Activated CD4-positive, alpha-beta T cell treated with anti-CD3 and anti-CD28 coated beads, Interleukin-2, amount 10 ng/mL, durations not matched to agents 7 days and 5 days (primary cell): ENCODE data around the gene C5orf15. TPM values are rescaled to one million over a fixed set of nuclear protein-coding genes. Genes with fewer than 3 reads are reported as not detected.

Source experiments
- CTCF ChIA-PET: fragments of 350-600 bp; sonication (Branson Sonifier 250); formaldehyde crosslinking; loops from one replicate; lab custom pipeline; 2021; ENCODE audit warnings: antibody characterized with exemption; lab: Charles Lee
- POLR2A ChIA-PET: fragments of 350-600 bp; sonication (Branson Sonifier 250); formaldehyde crosslinking; loops from one replicate; lab custom pipeline; 2021; ENCODE audit warnings: antibody characterized with exemption; lab: Charles Lee
- DNase-seq: peaks from one replicate; pipeline ENCODE4 v3.0.0-alpha.2; 2020
- H3K27ac Mint-ChIP-seq: one replicate; pipeline ENCODE4 v1.8.0; 2021; ENCODE audit warnings: mild to moderate bottlenecking, moderate library complexity, mixed read lengths
- H3K27me3 Mint-ChIP-seq: one replicate; pipeline ENCODE4 v1.8.0; 2021; ENCODE audit warnings: mixed read lengths
- H3K36me3 Mint-ChIP-seq: one replicate; pipeline ENCODE4 v1.8.0; 2021; ENCODE audit warnings: low read depth, mixed read lengths
- H3K4me1 Mint-ChIP-seq: one replicate; pipeline ENCODE4 v1.8.0; 2021; ENCODE audit warnings: mixed read lengths
- H3K4me3 Mint-ChIP-seq: one replicate; pipeline ENCODE4 v1.8.0; 2021; ENCODE audit warnings: mild to moderate bottlenecking, moderate library complexity, mixed read lengths
- H3K9me3 Mint-ChIP-seq: one replicate; pipeline ENCODE4 v1.8.0; 2021; ENCODE audit warnings: mixed read lengths
- total RNA-seq, 2 experiments: library from RNA; stranded (reverse); gene quantifications; one replicate each; pipeline ENCODE4 v1.2.3, GENCODE V29; 2021

Gene C5orf15
- total RNA-seq, 2 experiments from 2014 or later, result 21.9 to 32.7 TPM

DNA sequence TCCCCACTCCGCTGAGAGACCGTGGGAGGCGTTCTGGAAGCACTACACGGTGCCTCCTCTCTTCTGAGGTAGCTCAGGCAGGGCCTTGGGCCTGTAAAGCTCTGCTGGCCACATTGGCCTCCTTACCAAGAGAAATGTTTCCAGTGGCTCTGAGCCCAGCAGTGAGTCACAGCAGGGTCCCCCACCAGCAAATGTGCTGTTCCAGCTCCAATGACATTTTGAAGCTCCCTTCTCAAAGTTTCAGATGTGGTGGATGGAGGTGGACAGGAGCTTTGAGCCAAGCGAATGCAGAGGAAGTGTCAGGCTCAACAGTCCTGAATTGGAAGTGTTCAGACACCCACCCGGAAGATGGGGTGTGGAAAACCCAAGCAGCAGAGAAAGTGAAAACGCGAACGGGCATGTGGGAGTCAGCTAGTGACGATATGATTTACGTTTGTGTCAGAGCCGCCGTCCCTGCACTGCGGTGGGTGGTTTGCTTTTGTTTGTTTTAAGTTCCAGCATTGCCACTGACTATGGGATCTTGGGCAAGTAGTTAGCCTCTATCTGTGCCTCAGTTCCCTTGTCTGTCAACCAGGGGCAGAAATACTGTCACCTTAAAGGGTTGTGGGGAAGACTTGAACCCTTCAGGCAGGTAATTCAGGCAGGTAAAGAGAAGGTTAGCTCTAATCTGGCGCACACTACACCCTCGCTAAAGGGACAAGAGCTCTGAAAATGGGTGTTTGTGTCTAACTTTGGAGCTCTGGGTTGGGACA is 38.2 kb downstream of the C5orf15 start:
- Mint-ChIP-seq H3K4me1 (peaks cover 21% of the 10 kb centered on the region), H3K9me3 (no peaks in the 10 kb centered on the region), H3K4me3 (peak overlapping the region; percentile 70), H3K27me3 (no peaks in the 10 kb centered on the region), H3K27ac (peak overlapping the region; percentile 94), H3K36me3 (no peaks in the 10 kb centered on the region)
- ChIA-PET CTCF (interaction anchor here (0.7 to 1.2 kb wide), 4 partner anchors 10 to 172 kb away, joined by 3 to 5 read pairs (median 3); no protein-coding TSS in a partner anchor), POLR2A (interaction anchor here (0.6 kb wide), 1 partner anchor 31 kb away, joined by 4 read pairs; no protein-coding TSS in a partner anchor)
- peak; percentile 63 for DNase-seq

DNA sequence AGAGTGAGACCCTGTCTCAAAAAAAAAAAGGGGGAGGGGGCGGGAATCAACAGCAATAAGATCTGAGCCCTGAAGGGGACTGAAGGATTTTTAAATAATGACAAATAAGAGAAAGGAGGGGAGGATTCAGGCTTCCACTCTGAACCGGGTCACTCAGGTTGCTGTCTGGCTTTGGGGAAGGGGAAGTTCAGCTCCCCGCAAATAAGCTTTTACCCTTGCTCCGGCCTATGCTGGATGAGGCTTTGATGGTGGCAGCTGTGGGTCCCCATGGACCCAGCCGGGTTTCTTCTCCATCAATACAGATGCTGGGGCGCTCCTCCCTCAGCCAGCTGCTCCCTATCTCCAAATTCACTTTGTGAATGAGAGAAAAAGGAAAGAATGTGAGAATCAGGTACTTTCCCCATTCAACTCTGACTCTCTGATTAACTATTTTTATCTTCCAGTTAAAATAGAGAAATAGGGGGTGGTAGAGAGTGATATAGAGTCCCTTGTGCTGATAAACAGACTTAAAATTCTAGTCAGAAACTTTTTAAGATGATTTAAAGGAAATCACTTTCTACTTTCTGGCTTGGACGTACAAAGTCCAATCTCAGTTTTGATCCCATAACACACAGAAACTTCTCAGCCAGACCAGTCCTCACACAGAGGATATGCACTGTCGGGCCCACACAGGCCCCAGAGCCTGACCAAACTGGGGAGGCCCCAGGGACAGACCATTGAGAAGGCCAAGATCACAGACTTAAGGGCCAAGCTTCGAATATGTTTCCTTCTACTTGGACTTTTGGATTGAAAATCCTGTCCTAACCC is 39.6 kb downstream of the C5orf15 start:
- peaks cover 4% of the 10 kb centered on the region for H3K27me3 Mint-ChIP-seq
- CTCF ChIA-PET, result interaction anchor here (0.6 to 1.4 kb wide), 2 partner anchors 9 to 59 kb away, joined by 3 read pairs; no protein-coding TSS in a partner anchor
- H3K4me3 Mint-ChIP-seq, result no peak overlapping the region
- H3K9me3 Mint-ChIP-seq, result no peaks in the 10 kb centered on the region
- H3K4me1 Mint-ChIP-seq, result peaks cover 21% of the 10 kb centered on the region
- no peaks in the 10 kb centered on the region for H3K36me3 Mint-ChIP-seq
- no peak for DNase-seq
- no peak overlapping the region for H3K27ac Mint-ChIP-seq
- POLR2A ChIA-PET, result no interaction called here

DNA sequence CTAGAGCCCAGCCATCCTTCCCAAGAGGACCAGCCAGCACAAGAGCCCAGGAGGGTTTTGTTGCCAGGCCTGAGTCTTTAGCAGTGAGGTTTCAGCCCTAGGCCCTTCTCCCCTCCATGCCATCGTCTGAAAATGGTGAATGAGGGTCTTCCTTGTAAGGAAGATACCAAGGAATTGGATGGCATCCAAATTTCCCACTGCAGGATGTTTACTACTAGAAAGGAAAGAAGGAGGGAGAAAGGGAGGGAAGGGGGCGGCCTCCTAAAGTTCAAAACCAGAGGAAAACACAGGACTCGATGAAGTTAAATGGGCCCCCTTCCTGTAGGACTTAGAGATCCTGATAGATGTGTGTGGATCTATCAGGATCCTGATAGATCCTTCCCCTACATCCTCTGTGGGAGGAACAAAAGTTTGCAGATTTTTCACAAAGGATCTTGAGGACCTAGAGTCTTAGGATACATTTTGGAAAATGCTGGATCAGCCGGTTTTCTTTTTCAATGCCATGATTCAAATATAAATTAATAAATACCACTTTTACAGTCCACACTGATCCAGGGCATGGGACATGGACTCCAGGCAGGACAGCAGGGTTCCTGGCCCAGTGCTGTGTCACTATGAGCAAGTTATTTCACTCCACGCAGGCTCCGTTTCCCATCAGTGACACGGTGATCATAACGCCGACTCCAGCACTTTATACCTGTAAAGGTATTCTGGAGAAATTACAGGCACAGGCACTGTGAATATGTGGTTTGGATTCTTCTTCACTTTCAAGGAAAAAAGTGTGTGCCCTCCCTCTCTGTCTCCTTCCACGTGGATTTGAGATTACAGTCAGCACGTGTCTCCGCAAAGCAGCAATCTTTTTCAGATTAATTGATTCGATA is 40.9 kb downstream of the C5orf15 start:
- H3K27ac Mint-ChIP-seq, result peak overlapping the region; percentile 11
- H3K4me3 Mint-ChIP-seq, result no peak overlapping the region

DNA sequence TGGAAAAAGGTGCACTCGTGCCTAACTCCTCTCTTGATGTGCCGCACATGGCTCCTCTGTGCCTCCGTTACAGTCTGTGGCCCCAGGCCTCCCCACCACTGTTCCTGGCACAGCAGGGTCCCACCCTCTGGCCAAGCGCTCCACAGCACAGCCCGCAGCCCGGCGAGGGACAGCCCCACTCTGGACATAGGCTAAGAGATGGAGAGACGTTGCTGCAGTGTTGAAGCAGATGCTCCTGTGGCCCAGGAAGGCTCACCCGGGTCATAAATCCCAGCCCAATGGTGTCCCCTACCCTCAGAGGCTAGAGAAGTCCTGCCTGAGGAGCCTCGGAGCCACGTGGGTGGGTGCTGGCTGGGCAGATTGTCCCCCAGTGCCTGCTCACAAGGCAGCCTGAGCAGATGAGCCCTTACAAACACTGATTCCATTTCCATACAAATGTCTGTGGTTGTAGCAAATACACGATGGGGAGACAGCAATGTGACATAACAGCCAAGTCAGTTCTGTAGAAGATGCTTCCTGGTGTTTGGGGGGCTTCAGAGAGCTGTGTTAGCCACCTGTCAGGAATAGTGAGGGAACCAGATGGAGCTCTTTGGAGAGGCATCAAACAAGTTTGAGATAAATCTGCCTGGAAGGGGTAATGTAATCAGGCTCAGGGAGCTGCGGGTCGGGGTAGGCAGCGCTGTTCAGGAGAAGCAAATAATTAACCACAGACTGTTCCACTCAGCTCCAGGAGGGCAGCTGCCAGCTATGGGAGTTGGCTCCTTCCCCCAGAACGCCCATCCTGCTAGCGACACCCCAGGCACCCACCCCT is 41.7 kb downstream of the C5orf15 start:
- ChIA-PET CTCF (interaction anchor here (0.7 kb wide), 1 partner anchor 11 kb away, joined by 3 read pairs; no protein-coding TSS in a partner anchor), POLR2A (no interaction called here)
- no peak overlapping the region for H3K27ac Mint-ChIP-seq
- no peak for DNase-seq
- peaks cover 21% of the 10 kb centered on the region for H3K4me1 Mint-ChIP-seq
- no peak overlapping the region for H3K4me3 Mint-ChIP-seq
- peaks cover 4% of the 10 kb centered on the region for H3K27me3 Mint-ChIP-seq
- no peaks in the 10 kb centered on the region for H3K9me3 Mint-ChIP-seq
- no peaks in the 10 kb centered on the region for H3K36me3 Mint-ChIP-seq

More for the DNA sequence above, 40.9 kb downstream of the C5orf15 start:
- no peaks in the 10 kb centered on the region for H3K9me3 Mint-ChIP-seq
- DNase-seq, result no peak
- peaks cover 21% of the 10 kb centered on the region for H3K4me1 Mint-ChIP-seq
- ChIA-PET POLR2A (no interaction called here), CTCF (interaction anchor here (0.7 kb wide), 1 partner anchor 11 kb away, joined by 3 read pairs; no protein-coding TSS in a partner anchor)
- peaks cover 4% of the 10 kb centered on the region for H3K27me3 Mint-ChIP-seq
- H3K36me3 Mint-ChIP-seq, result no peaks in the 10 kb centered on the region

DNA sequence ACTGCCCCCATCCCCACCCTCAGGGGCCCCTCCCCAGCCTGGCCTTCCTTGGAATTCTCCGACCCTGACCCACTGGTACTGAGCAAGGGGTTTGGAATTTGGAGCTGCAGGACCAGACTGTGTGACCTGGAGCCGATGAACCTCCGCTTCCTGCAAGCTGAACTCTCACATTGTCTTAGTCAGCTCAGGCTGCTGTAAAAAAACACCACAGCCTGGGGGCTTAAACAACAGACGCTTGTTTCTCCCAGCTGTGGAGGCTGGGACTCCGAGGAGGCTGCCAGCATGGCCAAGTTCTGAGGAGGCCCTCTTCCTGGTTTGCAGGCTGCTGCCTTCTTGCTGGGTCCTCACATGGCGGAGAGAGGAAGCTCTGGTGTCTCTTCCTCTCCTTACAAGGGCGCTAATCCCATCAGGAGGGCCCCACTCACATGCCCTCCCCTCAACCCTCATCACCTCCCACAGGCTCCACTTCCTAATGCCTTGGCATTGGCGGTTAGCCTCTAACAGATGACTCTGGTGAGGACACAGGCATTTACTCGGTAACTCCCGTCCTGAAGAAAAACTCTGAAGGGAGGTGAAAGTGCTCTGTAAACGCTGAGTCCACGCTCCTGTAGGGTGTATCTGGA is 42.4 kb downstream of the C5orf15 start:
- DNase-seq, result no peak
- H3K27ac Mint-ChIP-seq, result no peak overlapping the region
- peaks cover 14% of the 10 kb centered on the region for H3K4me1 Mint-ChIP-seq
- no peaks in the 10 kb centered on the region for H3K9me3 Mint-ChIP-seq
- ChIA-PET CTCF (no interaction called here), POLR2A (no interaction called here)
- peaks cover 4% of the 10 kb centered on the region for H3K27me3 Mint-ChIP-seq
- H3K4me3 Mint-ChIP-seq, result no peak overlapping the region
- H3K36me3 Mint-ChIP-seq, result no peaks in the 10 kb centered on the region

DNA sequence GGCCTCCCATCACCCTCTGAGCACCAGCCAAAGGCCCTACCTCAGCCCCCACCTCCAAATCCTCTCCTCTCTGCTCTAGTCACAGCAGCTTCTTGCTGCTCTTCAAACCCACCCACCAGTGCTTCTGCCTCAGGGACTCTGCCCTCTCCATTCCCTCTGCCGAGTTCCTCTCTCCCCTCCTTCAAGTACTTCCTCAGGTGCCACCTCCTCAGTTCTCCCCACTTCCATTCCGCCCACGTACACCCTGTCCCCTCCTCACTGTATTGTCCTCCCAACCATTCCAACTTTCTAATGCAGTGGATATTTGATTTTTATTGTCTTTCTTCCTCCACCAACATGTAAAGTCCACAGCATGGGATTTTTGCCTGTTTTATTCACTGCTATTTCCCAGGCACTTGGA is 43.2 kb downstream of the C5orf15 start:
- CTCF ChIA-PET, result no interaction called here
- Mint-ChIP-seq H3K27me3 (peaks cover 4% of the 10 kb centered on the region), H3K27ac (peak overlapping the region; percentile 47), H3K4me3 (no peak overlapping the region), H3K9me3 (no peaks in the 10 kb centered on the region), H3K4me1 (peaks cover 7% of the 10 kb centered on the region), H3K36me3 (no peaks in the 10 kb centered on the region)
- no peak for DNase-seq
- POLR2A ChIA-PET, result no interaction called here

DNA sequence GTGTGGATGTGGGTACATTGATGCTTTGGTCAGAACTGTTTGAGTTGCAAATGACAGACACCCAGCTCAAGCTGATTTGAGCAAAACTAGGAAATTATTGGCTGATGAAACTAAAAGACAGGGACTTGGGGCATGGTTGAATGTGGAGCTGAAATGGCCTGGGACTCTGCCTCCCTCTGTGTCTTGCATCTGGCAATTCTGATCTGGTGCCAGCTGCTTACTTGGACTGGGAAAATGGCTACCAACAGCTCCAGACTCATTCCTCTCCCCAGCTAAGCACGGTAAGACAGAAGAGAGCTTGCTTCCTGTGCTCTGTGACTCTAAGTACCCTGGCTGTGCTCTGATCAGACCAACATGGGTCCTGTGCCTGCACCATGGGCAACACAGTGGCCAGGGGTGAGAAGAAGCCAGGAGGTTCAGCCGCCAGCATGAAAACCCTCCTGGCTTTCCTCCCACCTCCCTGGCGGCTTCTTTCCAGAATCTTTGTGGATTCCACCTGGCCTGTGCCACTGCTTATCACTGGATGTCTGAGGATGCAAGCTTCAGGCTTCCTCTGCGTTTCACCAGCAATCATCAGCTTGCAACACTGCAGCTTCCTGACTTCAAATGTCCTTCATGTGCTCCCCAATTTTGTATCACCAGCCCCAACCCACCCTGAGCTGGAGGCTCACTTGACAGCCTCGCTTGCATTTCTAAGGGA is 44.1 kb downstream of the C5orf15 start:
- no peaks in the 10 kb centered on the region for H3K9me3 Mint-ChIP-seq
- no peaks in the 10 kb centered on the region for H3K36me3 Mint-ChIP-seq
- POLR2A ChIA-PET, result no interaction called here
- H3K4me1 Mint-ChIP-seq, result no peaks in the 10 kb centered on the region
- no peak overlapping the region for H3K27ac Mint-ChIP-seq
- peaks cover 4% of the 10 kb centered on the region for H3K27me3 Mint-ChIP-seq
- DNase-seq, result no peak
- H3K4me3 Mint-ChIP-seq, result no peak overlapping the region
- CTCF ChIA-PET, result no interaction called here

DNA sequence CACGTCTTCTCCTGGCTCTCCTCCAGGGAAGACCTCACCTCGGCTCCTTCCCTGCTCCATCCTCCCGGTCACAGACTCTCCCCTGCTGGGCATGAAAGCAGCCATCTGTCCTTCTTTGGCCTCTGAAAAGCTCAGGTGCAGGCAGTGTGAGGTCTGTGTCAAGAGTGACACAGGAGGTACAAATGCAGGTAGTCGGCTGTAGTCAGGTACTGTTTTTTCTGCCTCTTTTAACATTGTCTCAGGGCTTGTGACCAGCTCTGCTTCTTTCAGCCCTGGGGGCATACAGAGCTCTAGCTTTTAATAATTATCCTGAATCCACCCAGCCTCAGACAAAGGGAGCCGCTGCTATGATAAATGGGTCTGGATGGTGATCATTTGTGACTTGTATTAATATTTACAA is 46.4 kb downstream of the C5orf15 start:
- no peak overlapping the region for H3K27ac Mint-ChIP-seq
- H3K9me3 Mint-ChIP-seq, result no peaks in the 10 kb centered on the region
- ChIA-PET CTCF (interaction anchor here (1.7 kb wide), 1 partner anchor 9 kb away, joined by 4 read pairs; no protein-coding TSS in a partner anchor), POLR2A (no interaction called here)
- no peak overlapping the region for H3K4me3 Mint-ChIP-seq
- H3K27me3 Mint-ChIP-seq, result peaks cover 4% of the 10 kb centered on the region
- DNase-seq, result no peak
- H3K36me3 Mint-ChIP-seq, result no peaks in the 10 kb centered on the region
- H3K4me1 Mint-ChIP-seq, result no peaks in the 10 kb centered on the region

DNA sequence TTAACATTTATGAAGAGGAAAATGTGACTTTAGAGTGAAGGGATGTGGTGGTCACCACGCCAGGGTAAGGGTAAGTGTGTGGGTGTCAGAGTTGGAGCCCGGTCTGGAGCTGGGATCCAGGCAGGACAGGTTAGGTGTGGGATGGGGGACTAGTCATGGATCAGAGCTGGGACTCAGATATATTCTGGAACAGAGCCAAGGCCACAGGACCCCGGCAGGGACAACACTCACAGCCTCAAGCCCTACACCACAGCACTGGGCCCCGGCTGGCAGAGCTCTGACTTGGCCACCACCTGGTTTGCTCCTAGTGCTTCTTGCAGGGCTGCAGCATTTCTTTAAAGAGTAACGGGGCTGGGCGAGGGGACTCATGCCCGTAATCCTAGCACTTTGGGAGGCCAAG is 47.4 kb downstream of the C5orf15 start:
- no peak overlapping the region for H3K4me3 Mint-ChIP-seq
- no peak for DNase-seq
- ChIA-PET CTCF (interaction anchor here (1.7 kb wide), 1 partner anchor 8 kb away, joined by 4 read pairs; no protein-coding TSS in a partner anchor), POLR2A (no interaction called here)
- peaks cover 4% of the 10 kb centered on the region for H3K27me3 Mint-ChIP-seq
- H3K4me1 Mint-ChIP-seq, result no peaks in the 10 kb centered on the region
- H3K36me3 Mint-ChIP-seq, result no peaks in the 10 kb centered on the region
- no peak overlapping the region for H3K27ac Mint-ChIP-seq
- no peaks in the 10 kb centered on the region for H3K9me3 Mint-ChIP-seq

DNA sequence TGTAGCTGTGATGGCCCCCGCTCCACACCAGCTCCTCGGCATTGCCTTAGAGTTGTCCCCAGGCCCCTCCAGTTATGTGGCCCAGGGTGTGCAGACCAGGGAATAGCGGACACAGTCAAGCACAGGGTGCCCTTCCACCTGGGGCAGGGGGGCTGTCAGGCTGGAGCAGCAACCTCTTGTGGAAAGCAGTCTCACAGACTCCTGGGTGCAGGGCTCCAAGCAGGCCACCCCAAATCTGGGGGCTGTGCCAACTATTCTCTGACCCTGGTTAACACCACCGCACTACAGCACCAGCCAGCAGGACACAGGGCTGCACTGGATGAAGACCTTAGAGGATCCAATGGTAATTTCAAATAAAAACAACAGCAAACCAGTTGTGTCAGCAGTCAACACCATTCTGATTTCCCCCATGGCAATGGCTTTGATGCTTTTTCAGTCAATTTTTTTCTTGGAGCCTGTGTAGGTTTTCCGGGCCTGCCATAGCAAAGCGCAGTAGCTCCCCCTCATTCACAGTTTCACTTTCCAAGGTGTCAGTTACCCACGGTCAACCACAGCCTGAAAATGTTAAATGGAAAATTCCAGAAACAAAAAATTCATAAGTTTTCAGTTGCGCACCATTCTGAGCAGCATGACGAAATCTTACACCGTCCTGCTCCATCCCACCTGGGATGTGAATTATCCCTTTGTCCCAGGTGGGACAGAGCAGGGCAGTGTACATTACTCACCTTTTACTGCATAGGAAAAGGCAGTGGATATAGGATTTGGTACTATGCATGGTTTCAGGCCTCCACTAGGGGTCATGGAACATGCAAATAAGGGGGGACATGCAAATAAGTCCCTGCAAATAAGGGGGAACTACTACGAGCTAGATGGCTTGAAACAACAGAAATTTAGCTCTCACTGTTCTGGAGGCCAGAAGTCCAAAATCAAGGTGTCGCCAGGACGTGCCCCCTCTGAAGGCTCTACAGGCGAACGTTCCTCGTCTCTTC is 49.0 kb downstream of the C5orf15 start:
- Mint-ChIP-seq H3K4me1 (no peaks in the 10 kb centered on the region), H3K27ac (no peak overlapping the region)
- POLR2A ChIA-PET, result no interaction called here

More for the DNA sequence above, 49.0 kb downstream of the C5orf15 start:
- no peak for DNase-seq
- Mint-ChIP-seq H3K9me3 (no peaks in the 10 kb centered on the region), H3K27me3 (peaks cover 4% of the 10 kb centered on the region), H3K36me3 (no peaks in the 10 kb centered on the region), H3K4me3 (no peak overlapping the region)
- CTCF ChIA-PET, result interaction anchor here (1.1 kb wide), 1 partner anchor 9 kb away, joined by 3 read pairs; no protein-coding TSS in a partner anchor
